Subcutaneous abdominal adipose tissue (tissue), 5 donors: ENCODE results near the gene REM2.

ENCODE experiments used
- H3K27ac ChIP-seq: one replicate; pipeline ENCODE4 v1.7.0; 2013; ENCODE audit warnings: low read depth, mild to moderate bottlenecking, inconsistent platforms, low read length, moderate library complexity
- H3K27me3 ChIP-seq, 5 donors: one replicate each; pipeline ENCODE4 v1.7.0; 2013; ENCODE audit warnings: low read length in 5 of 5, inconsistent platforms in 1 of 5; ENCODE audit not compliant: control insufficient read depth in 5 of 5, insufficient read depth in 4 of 5
- H3K36me3 ChIP-seq, 5 donors: one replicate each; pipeline ENCODE4 v1.7.0; 2013; ENCODE audit warnings: low read length in 5 of 5; ENCODE audit not compliant: control insufficient read depth in 5 of 5, insufficient read depth in 5 of 5
- H3K4me1 ChIP-seq, 5 donors: one replicate each; pipeline ENCODE4 v1.7.0; 2013; ENCODE audit warnings: low read length in 5 of 5, mild to moderate bottlenecking in 3 of 5, moderate library complexity in 1 of 5; ENCODE audit not compliant: control insufficient read depth in 5 of 5, insufficient read depth in 5 of 5
- H3K4me3 ChIP-seq, 5 donors: one replicate each; pipeline ENCODE4 v1.7.0; 2013; ENCODE audit warnings: low read length in 5 of 5, low read depth in 1 of 5
- H3K9ac ChIP-seq, 5 donors: one replicate each; pipeline ENCODE4 v1.7.0; 2013; ENCODE audit warnings: low read length in 5 of 5, mild to moderate bottlenecking in 4 of 5, moderate library complexity in 3 of 5
- H3K9me3 ChIP-seq, 5 donors: one replicate each; pipeline ENCODE4 v1.7.0; 2013; ENCODE audit warnings: low read length in 5 of 5; ENCODE audit not compliant: control insufficient read depth in 5 of 5
- donor health status: healthy.
- donor health status: healthy.
- donor health status: healthy.
- donor health status: healthy.
- donor health status: healthy.

Gene REM2

GRCh38 chr14:22885975-22886374, 3.0 kb downstream of the REM2 start:
- Histone ChIP-seq H3K9me3 (no peaks in the 10 kb centered on the region), H3K27me3 (peaks cover 0 to 26% (median 18%) of the 10 kb centered on the region in 5 donors), H3K9ac (no peak overlapping the region), H3K27ac (no peak overlapping the region), H3K36me3 (no peaks in the 10 kb centered on the region), H3K4me3 (peak overlapping the region in 3 of 5 donors; percentile 60 to 68 (median 62)), H3K4me1 (peaks cover 0 to 24% (median 12%) of the 10 kb centered on the region in 5 donors)

DNA sequence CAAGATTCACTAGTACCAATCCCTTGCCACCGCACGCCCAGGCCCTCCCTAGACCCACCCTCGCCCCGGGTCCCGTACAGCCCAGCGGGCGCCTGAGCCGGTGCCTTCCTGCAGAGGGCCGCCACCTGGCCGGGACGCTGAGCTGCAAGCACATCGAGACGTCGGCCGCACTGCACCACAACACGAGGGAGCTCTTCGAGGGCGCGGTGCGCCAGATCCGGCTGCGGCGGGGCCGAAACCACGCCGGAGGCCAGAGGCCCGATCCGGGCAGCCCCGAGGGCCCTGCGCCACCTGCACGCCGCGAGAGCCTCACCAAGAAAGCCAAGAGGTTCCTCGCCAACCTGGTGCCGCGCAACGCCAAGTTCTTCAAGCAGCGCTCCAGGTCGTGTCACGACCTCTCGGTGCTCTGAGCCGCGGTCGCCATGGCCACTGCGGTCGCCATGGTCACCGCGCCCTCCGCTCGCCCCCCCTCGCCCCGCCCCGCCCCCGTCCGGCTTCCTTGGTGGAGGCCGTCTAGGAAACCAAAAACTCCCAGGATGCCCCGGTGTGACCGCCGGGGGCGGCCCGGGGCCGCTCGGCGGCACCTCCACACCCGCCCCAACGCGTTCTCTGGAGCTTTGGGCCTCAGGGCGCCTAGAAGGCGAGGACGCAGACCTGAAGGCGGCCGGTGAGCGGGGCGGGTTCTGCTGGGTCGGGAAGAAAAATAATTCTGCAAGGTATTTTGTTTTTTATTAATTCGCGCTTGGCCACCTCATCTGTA, 3.7 kb downstream of the REM2 start:
- Histone ChIP-seq H3K4me3 (peak overlapping the region; percentile 60 to 70 (median 68)), H3K9ac (peak overlapping the region in 2 of 5 donors; percentile 16 to 74), H3K4me1 (peaks cover 0 to 24% (median 12%) of the 10 kb centered on the region in 5 donors), H3K9me3 (no peaks in the 10 kb centered on the region), H3K27ac (no peak overlapping the region), H3K27me3 (peaks cover 0 to 26% (median 18%) of the 10 kb centered on the region in 5 donors), H3K36me3 (no peaks in the 10 kb centered on the region)

DNA sequence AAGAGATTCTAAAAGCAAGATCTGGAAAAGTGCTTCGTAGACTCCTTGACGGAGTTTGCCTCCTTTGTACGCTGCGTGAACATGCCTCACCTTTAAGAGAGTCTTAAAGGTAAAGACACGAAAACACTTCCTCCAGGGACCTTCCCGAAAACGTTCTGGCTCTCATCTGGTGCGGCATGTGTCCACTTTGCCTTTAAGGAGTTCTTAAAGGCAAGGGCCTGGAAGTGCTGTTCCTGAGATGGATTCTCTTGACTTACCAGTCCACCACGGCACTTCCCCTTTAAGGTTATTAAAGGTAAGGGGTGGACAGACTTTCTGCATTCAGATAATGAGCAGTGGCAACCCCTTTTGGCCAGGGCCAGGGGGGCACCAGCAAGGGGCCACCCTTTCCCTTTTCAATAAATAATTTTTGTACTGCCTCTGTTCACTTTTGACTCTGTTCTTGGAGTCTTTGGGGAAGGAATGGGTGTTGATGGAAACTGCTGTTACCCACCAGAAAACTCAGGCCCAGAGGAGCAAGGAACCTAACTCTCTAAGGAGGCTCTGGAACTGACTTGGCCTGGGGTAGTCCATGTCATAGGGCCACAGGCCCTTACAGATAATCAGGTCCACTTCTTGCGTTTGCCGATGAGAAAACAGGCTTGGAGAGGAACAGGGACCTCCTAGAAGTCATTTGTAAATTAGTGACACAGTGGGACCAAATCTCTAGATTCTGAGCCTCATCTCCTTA, 4.4 kb downstream of the REM2 start:
- no peaks in the 10 kb centered on the region for H3K36me3 ChIP-seq
- H3K9ac ChIP-seq: peak overlapping the region in 2 of 5 donors; percentile 16 to 74
- H3K4me1 ChIP-seq: peaks cover 0 to 19% (median 12%) of the 10 kb centered on the region in 5 donors
- H3K27me3 ChIP-seq: peaks cover 0 to 22% (median 15%) of the 10 kb centered on the region in 5 donors
- H3K4me3 ChIP-seq: peak overlapping the region; percentile 60 to 70 (median 68)
- no peak overlapping the region for H3K27ac ChIP-seq
- H3K9me3 ChIP-seq: no peaks in the 10 kb centered on the region

GRCh38 chr14:22887990-22888378, 5.0 kb downstream of the REM2 start:
- H3K9me3 ChIP-seq: no peaks in the 10 kb centered on the region
- no peaks in the 10 kb centered on the region for H3K36me3 ChIP-seq
- H3K4me3 ChIP-seq: no peak overlapping the region
- peaks cover 0 to 18% (median 11%) of the 10 kb centered on the region in 5 donors for H3K27me3 ChIP-seq
- H3K4me1 ChIP-seq: peaks cover 0 to 15% (median 12%) of the 10 kb centered on the region in 5 donors
- no peak overlapping the region for H3K27ac ChIP-seq
- no peak overlapping the region for H3K9ac ChIP-seq

DNA sequence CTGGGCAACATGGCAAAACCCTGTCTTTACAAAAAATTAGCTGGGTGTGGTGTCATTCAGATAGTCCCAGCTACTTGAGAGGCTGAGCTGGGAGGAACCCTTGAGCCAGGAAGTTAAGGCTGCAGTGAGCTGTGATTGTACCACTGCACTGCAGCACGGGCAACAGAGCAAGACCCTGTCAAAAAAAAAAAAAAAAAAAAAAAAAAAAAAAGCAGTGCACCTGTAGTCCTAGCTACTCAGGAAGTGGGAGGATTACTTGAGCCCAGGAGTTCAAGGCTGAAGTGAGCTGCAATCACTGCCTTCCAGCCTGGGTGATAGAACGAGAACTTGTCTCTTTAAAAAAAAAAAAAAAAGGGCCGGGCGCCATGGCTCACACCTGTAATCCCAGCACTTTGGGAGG, 5.6 kb downstream of the REM2 start:
- H3K9ac ChIP-seq: no peak overlapping the region
- H3K4me3 ChIP-seq: no peak overlapping the region
- peaks cover 0 to 13% (median 5%) of the 10 kb centered on the region in 5 donors for H3K27me3 ChIP-seq
- H3K9me3 ChIP-seq: no peaks in the 10 kb centered on the region
- H3K36me3 ChIP-seq: no peaks in the 10 kb centered on the region
- no peak overlapping the region for H3K27ac ChIP-seq
- peaks cover 0 to 15% (median 12%) of the 10 kb centered on the region in 5 donors for H3K4me1 ChIP-seq

DNA sequence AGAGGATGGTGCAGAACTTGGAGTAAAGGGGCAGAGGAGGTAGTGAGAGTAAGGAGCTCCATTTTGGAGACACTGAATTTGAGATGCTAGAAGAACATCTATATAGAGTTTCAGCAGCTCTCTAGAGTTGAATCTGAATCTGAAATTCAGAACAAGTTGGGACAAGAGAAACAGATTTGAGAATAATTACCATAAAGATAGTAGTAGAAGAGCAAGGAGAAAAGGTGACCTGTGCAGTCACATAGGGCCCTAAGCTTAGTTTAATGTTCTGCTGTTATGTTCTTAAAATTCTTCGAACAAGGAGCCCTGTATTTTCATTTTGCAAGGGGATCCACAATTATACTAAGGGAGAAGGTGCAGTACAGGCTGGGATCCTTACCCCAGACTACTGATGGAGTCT, 7.4 kb downstream of the REM2 start:
- no peaks in the 10 kb centered on the region for H3K36me3 ChIP-seq
- H3K9me3 ChIP-seq: no peaks in the 10 kb centered on the region
- no peak overlapping the region for H3K4me3 ChIP-seq
- H3K9ac ChIP-seq: no peak overlapping the region
- H3K4me1 ChIP-seq: peaks cover 0 to 15% (median 12%) of the 10 kb centered on the region in 5 donors
- H3K27ac ChIP-seq: no peak overlapping the region
- peaks cover 0 to 3% (median 0%) of the 10 kb centered on the region in 5 donors for H3K27me3 ChIP-seq

DNA sequence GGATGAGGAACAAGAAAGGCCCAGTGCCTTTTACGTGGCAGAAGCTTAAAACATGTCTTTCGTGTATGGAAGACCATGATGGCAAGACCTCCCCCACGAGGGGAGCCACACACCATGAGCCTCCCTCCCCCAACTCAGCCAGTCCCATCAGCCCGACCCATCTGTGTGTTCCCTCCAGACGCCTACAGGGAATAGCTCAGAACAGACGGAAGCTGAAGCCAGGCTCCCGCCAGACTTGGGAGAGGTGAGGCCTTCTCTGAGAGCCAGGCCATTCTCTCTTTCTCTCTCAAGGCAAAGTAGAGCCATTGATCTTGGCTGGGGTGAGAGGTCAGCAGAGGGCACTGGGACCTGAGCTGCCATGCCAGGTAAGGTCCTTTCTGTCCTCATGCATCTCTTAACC, 9.5 kb downstream of the REM2 start:
- H3K27ac ChIP-seq: no peak overlapping the region
- peaks cover 0 to 2% (median 0%) of the 10 kb centered on the region in 5 donors for H3K4me1 ChIP-seq
- H3K4me3 ChIP-seq: no peak overlapping the region
- no peaks in the 10 kb centered on the region for H3K36me3 ChIP-seq
- H3K9me3 ChIP-seq: no peaks in the 10 kb centered on the region
- no peaks in the 10 kb centered on the region for H3K27me3 ChIP-seq
- H3K9ac ChIP-seq: no peak overlapping the region

- H3K4me3 ChIP-seq: no peak overlapping the region
- no peak overlapping the region for H3K9ac ChIP-seq
- no peaks in the 10 kb centered on the region for H3K36me3 ChIP-seq
- H3K27ac ChIP-seq: no peak overlapping the region
- H3K9me3 ChIP-seq: no peaks in the 10 kb centered on the region
- H3K27me3 ChIP-seq: no peaks in the 10 kb centered on the region
- no peaks in the 10 kb centered on the region for H3K4me1 ChIP-seq
Measured at GRCh38 chr14:22893706-22894105, 10.7 kb downstream of the REM2 start.

DNA sequence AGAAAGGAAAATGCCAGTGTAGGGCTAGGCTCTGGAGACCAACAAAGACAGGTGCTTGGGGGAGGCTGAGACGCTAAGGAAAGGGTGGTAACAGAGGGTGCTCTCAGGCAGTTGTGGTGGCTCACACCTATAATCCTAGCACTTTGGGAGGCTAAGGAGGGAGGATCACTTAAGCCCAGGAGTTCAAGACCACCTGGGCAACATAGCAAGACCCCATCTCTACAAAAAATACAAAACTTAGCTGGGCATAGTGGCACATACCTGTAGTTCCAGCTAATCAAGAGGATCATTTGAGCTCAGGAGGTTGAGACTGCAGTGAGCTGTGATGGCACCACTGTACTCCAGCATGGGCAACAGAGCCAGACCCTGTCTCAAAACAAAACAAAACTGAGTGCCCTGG, 12.4 kb downstream of the REM2 start:
- Histone ChIP-seq H3K27ac (no peak overlapping the region), H3K4me3 (no peak overlapping the region)

DNA sequence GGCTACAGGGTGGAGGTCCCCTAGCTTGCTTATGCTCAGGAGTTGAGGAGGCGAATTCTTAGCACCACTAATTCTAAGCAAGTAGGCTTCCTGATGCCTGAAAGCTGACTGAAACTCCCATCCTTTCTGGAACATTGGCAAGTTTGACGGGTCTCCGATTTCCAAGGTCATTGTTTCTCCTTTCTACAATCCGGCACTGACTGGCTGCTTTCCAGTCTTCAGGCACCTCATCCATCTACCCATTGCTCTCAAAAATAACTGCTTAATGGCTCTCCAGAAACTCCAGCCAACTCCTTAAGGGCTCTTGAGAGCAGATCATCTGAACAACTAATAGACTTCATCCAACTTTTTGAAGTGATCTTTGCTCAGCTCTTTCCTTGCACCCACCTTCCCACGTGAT, 13.3 kb downstream of the REM2 start:
- Histone ChIP-seq H3K4me1 (no peaks in the 10 kb centered on the region), H3K27me3 (no peaks in the 10 kb centered on the region), H3K27ac (no peak overlapping the region)

More for the DNA sequence above, 12.4 kb downstream of the REM2 start:
- H3K9ac ChIP-seq: no peak overlapping the region
- peaks cover 0 to 6% (median 2%) of the 10 kb centered on the region in 5 donors for H3K36me3 ChIP-seq
- H3K27me3 ChIP-seq: no peaks in the 10 kb centered on the region
- no peaks in the 10 kb centered on the region for H3K9me3 ChIP-seq
- no peaks in the 10 kb centered on the region for H3K4me1 ChIP-seq

More for the DNA sequence above, 13.3 kb downstream of the REM2 start:
- no peaks in the 10 kb centered on the region for H3K9me3 ChIP-seq
- peaks cover 4 to 15% (median 9%) of the 10 kb centered on the region in 5 donors for H3K36me3 ChIP-seq
- no peak overlapping the region for H3K4me3 ChIP-seq
- no peak overlapping the region for H3K9ac ChIP-seq
